ENCODE results near the gene STK38.

DNA sequence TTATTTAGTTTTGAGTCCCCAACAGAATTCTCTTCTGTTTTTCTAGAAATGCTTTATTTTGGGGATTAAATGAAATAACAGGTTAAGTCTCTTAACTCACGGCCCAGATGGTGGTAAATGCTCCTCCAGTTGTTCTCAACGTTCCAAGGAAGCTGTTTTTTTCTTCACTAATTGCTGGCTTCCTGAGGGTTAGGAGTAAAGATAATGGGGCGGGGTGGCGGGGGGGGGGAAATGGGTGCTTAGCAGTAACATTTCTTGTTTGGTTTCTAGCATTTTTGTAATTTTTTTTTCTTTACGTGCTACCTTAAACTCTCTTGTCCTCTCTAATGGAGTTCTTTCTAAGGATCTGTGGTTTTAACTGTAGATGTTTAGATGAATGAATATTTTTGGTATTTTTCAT, 49.1 kb upstream of the STK38 start:
- TF ChIP-seq, protein P1, sequence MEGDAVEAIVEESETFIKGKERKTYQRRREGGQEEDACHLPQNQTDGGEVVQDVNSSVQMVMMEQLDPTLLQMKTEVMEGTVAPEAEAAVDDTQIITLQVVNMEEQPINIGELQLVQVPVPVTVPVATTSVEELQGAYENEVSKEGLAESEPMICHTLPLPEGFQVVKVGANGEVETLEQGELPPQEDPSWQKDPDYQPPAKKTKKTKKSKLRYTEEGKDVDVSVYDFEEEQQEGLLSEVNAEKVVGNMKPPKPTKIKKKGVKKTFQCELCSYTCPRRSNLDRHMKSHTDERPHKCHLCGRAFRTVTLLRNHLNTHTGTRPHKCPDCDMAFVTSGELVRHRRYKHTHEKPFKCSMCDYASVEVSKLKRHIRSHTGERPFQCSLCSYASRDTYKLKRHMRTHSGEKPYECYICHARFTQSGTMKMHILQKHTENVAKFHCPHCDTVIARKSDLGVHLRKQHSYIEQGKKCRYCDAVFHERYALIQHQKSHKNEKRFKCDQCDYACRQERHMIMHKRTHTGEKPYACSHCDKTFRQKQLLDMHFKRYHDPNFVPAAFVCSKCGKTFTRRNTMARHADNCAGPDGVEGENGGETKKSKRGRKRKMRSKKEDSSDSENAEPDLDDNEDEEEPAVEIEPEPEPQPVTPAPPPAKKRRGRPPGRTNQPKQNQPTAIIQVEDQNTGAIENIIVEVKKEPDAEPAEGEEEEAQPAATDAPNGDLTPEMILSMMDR (conservative IDR thresholded peaks at IDR 0.05 in 1 of 2, IDR thresholded peaks at IDR 0.05 in 1 of 2; ENCODE audit: low read depth in 1 of 2, low read length in 2 of 2) = no peak
- no peak for TF ChIP-seq EZH2 (IDR thresholded peaks at IDR 0.05; ENCODE audit: low read length, missing control alignments)
